Panc1 (cell line): ENCODE results near the gene C5orf58.

Experiments used
- CTCF ChIP-seq: fragments of 450-650 bp; IDR thresholded peaks from 2 replicates; pipeline ENCODE4 v1.5.1; 2017; ENCODE audit warnings: mild to moderate bottlenecking
- REST ChIP-seq, 2 experiments: IDR thresholded peaks; 2 replicates each; pipeline ENCODE4 v1.6.1; 2011 to 2012; ENCODE audit warnings: low read depth in 2 of 2, control low read depth in 1 of 2, low read length in 1 of 2, mild to moderate bottlenecking in 1 of 2, moderate library complexity in 1 of 2; ENCODE audit not compliant: insufficient read depth in 1 of 2

- TF ChIP-seq CTCF (peak; percentile 88), REST (IDR thresholded peaks at IDR 0.05; ENCODE audit: insufficient read depth in 1 of 2, low read depth in 2 of 2, low read length in 1 of 2) (no peak)
These were observed 7.3 kb upstream of the C5orf58 start for GRCh38 chr5:170225326-170226128.
